Stimulated activated CD8-positive, alpha-beta memory T cell treated with anti-CD3 and anti-CD28 coated beads, Interleukin-4, amount 100 ng/mL, for 48 hours (primary cell): ENCODE data around the gene IFIH1.

Experiments used
- DNase-seq: peaks from one replicate; pipeline ENCODE4 v3.0.0-alpha.2; 2020

IFIH1 gene

GRCh38 chr2:162318328-162319180 lies at the start of gene IFIH1:
Gene IFIH1 (minus strand): TSS chr2:162318684. CDS start chr2:162318307, 377 bp downstream.
- peak; percentile 77 for DNase-seq

GRCh38 chr2:162365392-162365791 lies 46.9 kb upstream of the IFIH1 start:
- no peak for DNase-seq

GRCh38 chr2:162344617-162344950 lies 26.1 kb upstream of the IFIH1 start:
- peak; percentile 33 for DNase-seq

DNA sequence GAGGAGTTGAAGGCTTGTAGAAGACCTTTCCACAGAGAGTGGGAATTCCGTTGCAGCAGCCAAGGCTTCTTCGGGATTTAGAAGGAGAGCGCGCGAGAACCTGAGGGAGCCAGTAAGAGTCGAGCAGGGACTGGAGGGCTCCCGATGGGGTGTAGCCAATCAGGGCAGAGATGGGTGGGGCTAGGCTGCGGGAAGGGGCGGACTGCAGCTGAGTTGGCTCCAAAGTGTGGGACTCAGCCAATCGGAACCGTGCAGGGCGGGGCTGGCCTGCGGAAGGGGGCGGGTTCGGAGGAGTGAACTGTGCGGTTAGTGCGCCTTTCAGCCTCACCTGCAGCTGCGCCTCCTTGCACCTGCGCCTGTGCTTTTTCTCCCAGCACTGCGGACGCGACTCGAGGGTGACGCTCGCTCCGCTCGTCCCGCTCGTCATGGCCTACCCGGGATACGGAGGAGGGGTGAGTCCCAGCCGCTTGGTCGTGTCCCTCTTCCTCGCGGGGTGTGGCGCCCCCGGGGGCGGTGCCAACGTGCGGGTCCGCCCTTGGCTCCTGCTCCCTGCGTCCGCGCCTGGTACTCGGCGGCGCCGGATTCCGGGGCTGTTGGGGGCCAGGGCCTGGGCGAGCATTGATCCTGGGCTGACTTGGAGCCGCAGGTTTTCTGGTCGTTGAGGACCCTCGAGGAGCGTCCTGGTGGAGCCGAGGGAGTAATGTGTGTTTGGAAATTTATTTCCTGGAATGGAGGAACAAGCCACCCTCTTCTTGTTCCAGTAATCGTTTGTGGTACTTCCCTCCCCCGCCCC lies 25.5 kb upstream of the IFIH1 start, which contains the start of gene GCA:
GCA (plus strand) TSS at position 309 of the 793 bp plus-strand sequence; CDS start at position 426, 117 bp downstream.
- DNase-seq: peak; percentile 98

- no peak for DNase-seq
Observed at GRCh38 chr2:162343492-162343823, 25.0 kb upstream of the IFIH1 start.

DNA sequence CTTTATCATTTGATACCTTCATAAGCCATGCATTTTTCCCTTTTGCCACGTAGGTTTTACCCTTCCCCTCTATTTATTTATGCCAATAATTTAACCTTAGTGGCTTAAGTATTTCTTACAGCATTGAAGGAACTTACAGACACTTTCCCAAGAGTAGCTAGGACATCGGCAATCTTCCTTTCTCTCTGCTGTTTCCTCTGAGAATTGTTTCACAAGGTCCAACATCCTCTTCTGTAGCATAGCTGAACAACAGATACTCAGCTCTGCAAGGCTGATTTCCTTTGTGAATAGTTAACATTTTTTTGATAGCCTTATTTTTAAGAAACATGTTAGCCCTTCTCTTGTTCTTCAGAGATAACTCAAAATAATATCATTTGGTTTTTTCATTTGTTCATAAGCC lies 24.4 kb upstream of the IFIH1 start:
- DNase-seq: no peak

DNA sequence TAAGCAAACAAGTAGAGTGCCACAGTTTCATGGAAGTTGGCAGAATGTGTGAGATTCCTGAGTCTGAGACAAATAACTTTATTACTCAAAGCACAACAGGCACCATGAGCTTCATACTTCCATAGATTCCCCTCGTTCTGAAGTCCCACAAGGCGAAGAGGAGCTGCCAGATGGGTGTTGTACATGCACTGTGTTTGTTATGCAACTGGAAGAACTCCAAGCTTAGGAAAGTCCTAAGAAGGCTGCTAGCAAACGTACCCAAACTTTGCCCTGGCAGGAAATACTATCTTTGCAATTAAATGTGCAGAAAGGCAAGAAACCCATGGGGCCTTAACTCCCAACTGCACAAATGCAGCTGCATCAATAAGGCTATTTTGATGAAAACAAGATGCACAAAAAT lies 23.8 kb upstream of the IFIH1 start:
- DNase-seq: no peak

GRCh38 chr2:162340822-162341221 lies 22.3 kb upstream of the IFIH1 start:
- no peak for DNase-seq

GRCh38 chr2:162337868-162338267 lies 19.4 kb upstream of the IFIH1 start:
- DNase-seq: no peak

- no peak for DNase-seq
Observed at GRCh38 chr2:162333968-162334367, 15.5 kb upstream of the IFIH1 start.

DNA sequence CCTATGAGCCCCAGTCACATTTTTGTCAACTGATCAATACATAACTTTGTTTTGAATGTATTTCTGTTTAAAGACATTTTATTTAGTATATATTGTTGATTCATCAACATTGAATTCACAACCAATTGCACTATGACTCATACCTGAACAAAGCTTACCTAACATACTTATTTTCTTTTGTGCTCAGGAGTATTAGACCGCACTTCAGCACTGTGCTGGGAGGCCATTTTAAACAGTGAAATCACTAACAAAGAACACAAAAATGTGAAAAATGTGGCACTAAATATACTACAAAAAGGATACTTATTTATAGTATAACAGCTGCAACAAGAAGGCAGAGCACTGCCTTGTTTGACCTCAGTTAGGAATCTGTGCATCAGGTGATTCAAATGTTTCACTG lies 12.4 kb upstream of the IFIH1 start:
- DNase-seq: no peak

- DNase-seq: no peak
Observed at GRCh38 chr2:162328424-162329157, 10.1 kb upstream of the IFIH1 start.

GRCh38 chr2:162327806-162328205 lies 9.3 kb upstream of the IFIH1 start:
- DNase-seq: no peak

DNA sequence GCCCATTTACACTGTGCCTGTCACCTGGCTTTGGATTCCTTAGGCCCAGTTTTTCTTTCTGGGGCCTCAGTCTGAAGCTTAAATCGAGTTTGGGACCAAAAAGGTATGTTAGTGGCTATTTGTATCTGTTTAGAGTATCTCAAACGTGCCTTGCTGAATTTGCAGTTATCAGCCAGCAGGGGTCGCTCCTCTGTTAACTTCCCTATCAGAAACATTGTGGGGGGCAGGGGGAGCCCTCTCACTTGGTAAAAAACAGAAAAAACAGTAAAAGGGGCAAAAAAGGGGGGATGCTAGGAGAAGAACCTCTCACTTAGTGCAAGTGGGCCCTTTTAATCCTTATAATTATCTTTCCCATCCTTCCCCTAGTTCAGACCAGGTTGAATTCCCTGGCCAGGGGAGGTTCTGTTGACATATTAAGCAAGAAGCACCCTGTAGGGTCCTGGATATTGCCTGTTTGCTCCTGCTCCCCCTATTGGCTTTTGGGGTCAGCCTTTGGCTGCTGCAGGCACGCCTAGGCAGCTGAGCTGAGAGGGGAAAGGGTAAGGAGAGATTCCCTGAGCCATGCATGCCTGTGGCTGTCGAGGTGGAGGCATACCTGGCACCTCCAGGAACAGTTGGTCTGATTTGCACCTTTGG lies 8.8 kb upstream of the IFIH1 start:
- DNase-seq: peak; percentile 51

DNA sequence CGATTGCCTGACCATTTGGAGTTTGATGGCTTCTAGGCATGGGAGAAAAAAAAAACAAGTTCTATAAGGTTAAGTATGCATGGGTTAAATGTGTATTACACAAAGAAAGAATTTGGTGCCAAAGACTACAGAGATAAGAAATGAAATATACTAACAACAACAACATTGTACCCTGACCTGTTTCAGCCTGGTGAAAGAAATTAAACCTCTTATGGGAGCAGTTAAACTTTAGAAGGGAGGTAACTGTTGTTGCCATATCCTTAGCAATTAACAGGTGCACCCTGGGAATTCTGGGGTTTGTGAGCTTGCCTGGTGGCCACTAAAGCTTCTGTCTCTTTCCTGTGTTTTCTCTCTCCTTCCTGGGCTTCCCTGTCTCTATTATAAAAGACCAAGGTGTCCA lies 6.5 kb upstream of the IFIH1 start:
- DNase-seq: no peak

DNA sequence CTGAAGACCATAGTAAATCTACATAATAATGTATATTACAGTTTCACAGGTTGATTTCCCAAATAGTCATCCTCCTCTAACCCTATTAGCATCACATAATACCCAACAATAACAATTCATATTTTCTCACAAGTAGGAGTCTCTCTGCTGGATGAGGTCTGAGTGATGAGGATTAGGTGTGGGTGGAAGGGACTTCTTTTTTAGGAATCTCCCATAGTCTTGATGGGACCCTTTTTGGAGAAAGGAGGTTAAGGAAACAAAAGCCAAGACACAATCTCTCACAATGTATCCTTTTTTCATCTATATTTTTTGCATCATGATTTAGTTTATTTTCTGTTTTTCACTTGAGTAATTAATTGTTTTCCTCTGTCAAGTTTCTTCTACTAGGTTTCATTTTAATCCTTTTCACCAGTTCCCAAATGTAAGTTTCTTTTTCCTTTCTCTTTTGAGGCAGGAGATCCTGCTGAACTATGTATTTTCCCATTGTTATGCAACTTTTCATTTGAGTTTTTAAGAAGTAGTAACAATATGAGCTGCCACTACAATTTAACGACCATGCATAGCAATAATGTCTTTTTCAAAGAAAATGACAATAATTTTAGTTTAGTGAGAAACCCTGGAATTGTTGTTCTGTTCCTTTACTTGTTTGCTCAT lies 2.5 kb upstream of the IFIH1 start:
- DNase-seq: no peak

GRCh38 chr2:162317861-162318327 lies 590 bp downstream of the IFIH1 start:
- peak; percentile 46 for DNase-seq

DNA sequence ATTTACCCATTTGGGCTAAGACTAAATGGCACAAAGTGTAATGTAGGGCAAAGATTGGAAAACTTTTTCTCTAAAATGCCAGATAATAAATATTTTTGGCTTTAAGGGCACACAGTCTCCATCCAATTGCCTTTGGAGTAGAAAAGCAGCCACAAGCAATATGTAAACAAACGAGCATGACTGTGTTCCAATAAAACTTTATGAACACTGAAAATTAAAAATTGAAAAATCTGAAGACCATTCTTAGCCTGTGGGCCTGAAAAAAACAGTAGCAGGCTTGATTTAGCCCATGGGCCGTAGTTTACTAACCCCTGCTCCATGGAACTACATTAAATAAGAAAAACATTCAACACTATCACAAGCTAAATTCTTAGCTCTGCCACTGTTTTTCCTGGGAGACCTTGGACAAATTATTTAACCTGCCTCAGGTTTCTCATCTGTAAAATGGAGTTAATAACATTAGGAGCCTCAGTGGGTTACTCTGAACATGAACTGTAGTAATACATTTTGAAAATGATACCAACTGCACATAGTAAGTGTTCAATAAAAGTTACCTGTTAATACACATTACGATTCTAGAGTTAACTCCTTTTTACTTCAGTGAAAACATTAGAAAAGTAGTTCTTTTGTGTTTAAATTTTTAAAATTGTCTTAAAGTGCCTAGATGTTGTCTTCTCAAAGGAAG lies 1.3 kb downstream of the IFIH1 start:
- DNase-seq: no peak

GRCh38 chr2:162316590-162316989 lies 1.9 kb downstream of the IFIH1 start:
- no peak for DNase-seq

DNA sequence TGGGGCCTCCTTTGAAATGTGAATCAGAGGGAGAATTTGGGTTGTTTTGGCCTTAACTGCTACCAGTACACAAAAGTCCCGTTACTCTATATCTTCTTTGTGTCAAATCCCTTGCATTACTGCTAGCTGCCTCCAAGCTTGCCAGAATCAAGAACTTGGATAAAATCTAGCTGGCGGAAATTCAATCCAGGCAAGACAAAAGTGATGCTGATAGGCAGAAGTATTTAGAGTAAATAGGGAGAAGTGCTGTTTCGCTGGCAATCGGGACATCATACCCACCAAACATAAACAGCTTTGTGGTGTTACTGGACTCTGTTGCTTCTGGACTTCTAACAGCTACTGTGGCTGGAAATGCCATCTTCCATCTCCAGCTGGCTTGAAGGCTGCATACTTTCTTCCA lies 2.5 kb downstream of the IFIH1 start:
- DNase-seq: no peak

DNA sequence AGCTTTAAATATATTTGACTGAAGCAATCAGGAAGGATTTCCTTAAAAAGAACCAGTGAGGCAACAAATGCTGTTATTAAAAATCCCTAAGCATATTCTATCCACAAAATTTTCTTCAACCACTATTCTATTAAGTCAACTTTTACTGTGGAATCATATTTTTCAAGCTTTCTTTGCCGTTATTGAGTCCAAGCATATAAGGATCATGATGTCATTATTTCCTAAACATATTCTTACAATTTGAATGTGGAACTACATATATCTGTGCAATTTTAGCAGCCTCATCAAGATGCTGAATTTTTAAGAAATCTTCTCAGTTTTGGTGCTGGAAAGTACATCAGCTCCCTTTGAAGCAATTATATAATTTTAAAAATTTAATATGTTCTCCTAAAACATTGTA lies 5.6 kb downstream of the IFIH1 start:
- DNase-seq: no peak
